Calu3 (cell line): ENCODE measurements around the gene ABCC8. TPM values are rescaled to one million over a fixed set of nuclear protein-coding genes. Genes with fewer than 3 reads are reported as not detected.

Experiments
- BruUV-seq: library from RNA; stranded (reverse); fragments of 400-500 nt; replicated peaks from 2 replicates; lab custom pipeline; 2021; lab: Mats Ljungman, UMichigan
- CTCF ChIA-PET: fragments of 300-600 bp; sonication (Branson Sonifier 250); formaldehyde crosslinking; loops from one replicate; lab custom pipeline; 2022; ENCODE audit warnings: antibody characterized with exemption; lab: Charles Lee
- DNase-seq: peaks from one replicate; pipeline ENCODE4 v3.0.0; 2022
- H3K27ac Mint-ChIP-seq: one replicate; pipeline ENCODE4 v1.8.0; 2022; ENCODE audit warnings: mixed read lengths; ENCODE audit not compliant: unreplicated experiment
- H3K27me3 Mint-ChIP-seq: one replicate; pipeline ENCODE4 v1.8.0; 2022; ENCODE audit warnings: mixed read lengths; ENCODE audit not compliant: unreplicated experiment
- H3K36me3 Mint-ChIP-seq: one replicate; pipeline ENCODE4 v1.8.0; 2022; ENCODE audit warnings: mild to moderate bottlenecking, moderate library complexity, mixed read lengths; ENCODE audit not compliant: insufficient read depth, unreplicated experiment
- H3K4me1 Mint-ChIP-seq: one replicate; pipeline ENCODE4 v1.8.0; 2022; ENCODE audit warnings: mild to moderate bottlenecking, low read depth, mixed read lengths; ENCODE audit not compliant: unreplicated experiment
- H3K4me3 Mint-ChIP-seq: one replicate; pipeline ENCODE4 v1.8.0; 2022; ENCODE audit warnings: mild to moderate bottlenecking, low read depth, moderate library complexity, mixed read lengths; ENCODE audit not compliant: unreplicated experiment
- H3K9me3 Mint-ChIP-seq: one replicate; pipeline ENCODE4 v1.8.0; 2022; ENCODE audit warnings: low read depth, mixed read lengths; ENCODE audit not compliant: unreplicated experiment
- intact Hi-C: fragments of 100-400 bp; cut with micrococcal nuclease; formaldehyde crosslinking; loops from one replicate; pipeline ENCODE4 v1.10.0; 2022; ENCODE audit not compliant: unreplicated experiment
- total RNA-seq: library from RNA; stranded (reverse); gene quantifications from 2 replicates; pipeline ENCODE4 v1.2.3, GENCODE V29; 2022
- TF ChIP-seq, protein P1 (sequence below): fragments of 200-600 bp; IDR thresholded peaks from one replicate; pipeline ENCODE4 v1.8.0; 2022; ENCODE audit warnings: antibody characterized with exemption; ENCODE audit not compliant: unreplicated experiment

ABCC8 gene
- total RNA-seq, 1 experiment from 2014 or later = 0.76 TPM

- peaks cover 14% of the 10 kb centered on the region for H3K27me3 Mint-ChIP-seq
- no peak for DNase-seq
- TF ChIP-seq, protein P1, sequence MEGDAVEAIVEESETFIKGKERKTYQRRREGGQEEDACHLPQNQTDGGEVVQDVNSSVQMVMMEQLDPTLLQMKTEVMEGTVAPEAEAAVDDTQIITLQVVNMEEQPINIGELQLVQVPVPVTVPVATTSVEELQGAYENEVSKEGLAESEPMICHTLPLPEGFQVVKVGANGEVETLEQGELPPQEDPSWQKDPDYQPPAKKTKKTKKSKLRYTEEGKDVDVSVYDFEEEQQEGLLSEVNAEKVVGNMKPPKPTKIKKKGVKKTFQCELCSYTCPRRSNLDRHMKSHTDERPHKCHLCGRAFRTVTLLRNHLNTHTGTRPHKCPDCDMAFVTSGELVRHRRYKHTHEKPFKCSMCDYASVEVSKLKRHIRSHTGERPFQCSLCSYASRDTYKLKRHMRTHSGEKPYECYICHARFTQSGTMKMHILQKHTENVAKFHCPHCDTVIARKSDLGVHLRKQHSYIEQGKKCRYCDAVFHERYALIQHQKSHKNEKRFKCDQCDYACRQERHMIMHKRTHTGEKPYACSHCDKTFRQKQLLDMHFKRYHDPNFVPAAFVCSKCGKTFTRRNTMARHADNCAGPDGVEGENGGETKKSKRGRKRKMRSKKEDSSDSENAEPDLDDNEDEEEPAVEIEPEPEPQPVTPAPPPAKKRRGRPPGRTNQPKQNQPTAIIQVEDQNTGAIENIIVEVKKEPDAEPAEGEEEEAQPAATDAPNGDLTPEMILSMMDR = no peak
- CTCF ChIA-PET = no interaction called here
- H3K27ac Mint-ChIP-seq = no peak overlapping the region
- intact Hi-C loops = no loop called here
- no peak overlapping the region for H3K4me3 Mint-ChIP-seq
- BruUV-seq = no TSS peak
- H3K9me3 Mint-ChIP-seq = peaks cover 3% of the 10 kb centered on the region
- no peaks in the 10 kb centered on the region for H3K36me3 Mint-ChIP-seq
- peaks cover 17% of the 10 kb centered on the region for H3K4me1 Mint-ChIP-seq
Observed at GRCh38 chr11:17396598-17397310, 79.9 kb downstream of the ABCC8 start.

DNA sequence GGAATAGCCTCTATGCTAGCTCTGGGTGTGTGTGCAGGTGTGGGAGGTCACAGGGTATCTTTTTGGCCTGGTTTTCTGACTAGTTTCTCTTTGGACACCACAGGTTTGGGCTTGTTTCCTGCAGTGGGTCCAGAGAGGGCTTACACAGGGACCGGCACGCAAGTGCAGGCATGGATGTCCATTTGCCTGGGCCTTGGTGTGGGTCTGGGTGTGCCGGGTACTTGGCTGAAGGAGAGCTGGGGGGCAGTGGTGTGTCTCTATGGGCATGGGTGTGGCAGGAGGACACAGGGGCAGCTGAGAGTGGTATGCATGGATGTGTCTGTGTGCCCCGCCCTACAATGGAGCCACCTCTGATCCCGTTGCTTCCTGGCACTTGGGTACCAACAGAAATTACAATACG, 80.7 kb downstream of the ABCC8 start:
- TF ChIP-seq, protein P1 = no peak
- Mint-ChIP-seq H3K4me3 (no peak overlapping the region), H3K27ac (no peak overlapping the region), H3K27me3 (peaks cover 14% of the 10 kb centered on the region), H3K36me3 (no peaks in the 10 kb centered on the region), H3K9me3 (peaks cover 3% of the 10 kb centered on the region), H3K4me1 (peaks cover 17% of the 10 kb centered on the region)
- BruUV-seq = no TSS peak
- intact Hi-C loops = no loop called here
- no peak for DNase-seq
- CTCF ChIA-PET = no interaction called here

GRCh38 chr11:17395554-17395961, 81.1 kb downstream of the ABCC8 start:
- DNase-seq = no peak
- Mint-ChIP-seq H3K4me1 (peaks cover 17% of the 10 kb centered on the region), H3K27me3 (peaks cover 14% of the 10 kb centered on the region), H3K36me3 (no peaks in the 10 kb centered on the region), H3K9me3 (peaks cover 3% of the 10 kb centered on the region), H3K4me3 (no peak overlapping the region), H3K27ac (no peak overlapping the region)
- BruUV-seq = no TSS peak
- CTCF ChIA-PET = no interaction called here
- intact Hi-C loops = no loop called here
- TF ChIP-seq, protein P1 = no peak

DNA sequence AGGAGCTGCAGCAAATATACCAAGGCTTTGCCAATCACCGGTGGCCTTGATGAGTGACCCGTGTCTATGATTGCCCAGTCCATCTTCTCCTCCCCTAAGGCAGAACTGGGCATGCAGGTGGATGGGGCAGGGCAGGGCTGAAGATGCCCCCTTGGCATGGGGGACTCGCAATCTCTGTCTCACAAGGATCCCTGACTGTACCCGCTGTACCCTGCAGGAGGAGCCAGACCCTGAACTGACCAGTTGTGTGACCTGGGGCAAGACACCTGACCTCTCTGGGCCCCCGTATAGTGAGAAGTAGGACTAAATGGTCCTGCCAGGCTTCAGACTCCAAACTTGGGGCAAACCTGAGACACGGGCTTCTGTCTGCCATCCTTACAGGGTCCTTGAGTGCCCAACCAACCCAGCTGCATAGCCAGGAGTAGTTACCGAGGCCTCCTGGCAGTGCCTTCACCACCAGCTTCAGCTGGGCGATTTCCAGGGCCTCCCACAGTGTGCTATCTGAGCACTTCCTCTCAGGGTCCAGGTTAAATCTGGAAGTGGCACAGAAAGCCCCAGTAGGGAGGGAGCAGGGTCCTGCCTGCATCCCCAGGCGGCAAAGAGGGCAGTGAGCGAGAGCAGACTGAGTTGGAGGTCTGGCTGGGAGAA, 81.8 kb downstream of the ABCC8 start:
- Mint-ChIP-seq H3K27ac (no peak overlapping the region), H3K4me1 (peaks cover 17% of the 10 kb centered on the region), H3K36me3 (no peaks in the 10 kb centered on the region), H3K4me3 (no peak overlapping the region), H3K27me3 (peaks cover 14% of the 10 kb centered on the region), H3K9me3 (peaks cover 3% of the 10 kb centered on the region)
- TF ChIP-seq, protein P1 = no peak
- CTCF ChIA-PET = no interaction called here
- intact Hi-C loops = no loop called here
- no peak for DNase-seq
- BruUV-seq = no TSS peak
